ENCODE measurements around the gene FSTL4. TPM values are rescaled to one million over a fixed set of nuclear protein-coding genes. Genes with fewer than 3 reads are reported as not detected.

Gene FSTL4
- total RNA-seq, 1 experiment from 2014 or later = 0.12 TPM

DNA sequence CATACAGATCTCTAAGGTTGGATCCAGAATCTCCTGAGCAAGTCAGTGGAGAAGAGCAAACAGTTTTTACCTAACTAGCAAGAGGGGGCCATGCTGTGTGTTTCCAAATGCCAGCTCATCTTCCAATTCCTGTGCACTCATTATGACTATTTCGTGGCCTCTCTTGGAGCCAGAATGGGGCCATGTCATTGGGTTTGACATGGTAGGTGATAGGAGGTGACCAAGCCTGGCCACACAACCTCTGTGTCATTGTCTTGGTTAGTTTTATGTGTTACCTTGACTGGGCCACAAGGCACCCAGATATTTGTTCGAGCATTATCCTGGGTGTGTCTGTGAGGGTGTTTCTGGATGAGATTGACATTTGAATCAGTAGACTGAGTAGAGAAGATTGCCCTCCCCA is 354.4 kb downstream of the FSTL4 start:
- intact Hi-C loops (cut with micrococcal nuclease) = no loop called here

DNA sequence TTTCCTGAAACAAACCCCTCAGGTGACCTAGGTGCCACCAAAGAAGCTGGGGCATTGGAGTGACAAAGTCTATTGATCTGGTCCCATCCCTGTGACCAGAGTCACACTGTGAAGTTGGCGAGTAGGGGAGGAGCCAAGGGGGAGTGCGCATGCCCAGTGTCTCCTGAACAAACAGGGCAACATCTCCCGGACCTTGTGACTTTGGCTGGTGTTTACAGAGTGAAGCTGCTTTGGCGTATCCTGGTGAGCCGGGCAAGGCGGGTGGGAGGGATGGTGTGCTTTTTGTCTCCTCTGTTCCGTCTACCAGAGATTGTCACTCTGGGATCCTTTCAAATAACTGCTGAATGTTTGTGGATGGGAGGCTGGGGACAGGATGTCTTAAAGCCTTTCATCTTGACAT is 356.1 kb downstream of the FSTL4 start:
- no peaks in the 10 kb centered on the region for H3K36me3 Mint-ChIP-seq (ENCODE audit: insufficient read depth, unreplicated experiment)
- H3K4me3 Mint-ChIP-seq (ENCODE audit: unreplicated experiment) = no peak overlapping the region
- BruUV-seq (replicated peaks) = no TSS peak
- ChIA-PET CTCF (interaction anchor here (1.1 kb wide), 1 partner anchor 25 kb away, joined by 3 read pairs; no protein-coding TSS in a partner anchor), POLR2A (interaction anchor here (0.9 kb wide), 1 partner anchor 29 kb away, joined by 3 read pairs; no protein-coding TSS in a partner anchor)
- H3K27ac Mint-ChIP-seq (ENCODE audit: low read depth, unreplicated experiment) = no peak overlapping the region
- no peaks in the 10 kb centered on the region for H3K27me3 Mint-ChIP-seq (ENCODE audit: insufficient read depth, unreplicated experiment)
- peaks cover 5% of the 10 kb centered on the region for H3K4me1 Mint-ChIP-seq (ENCODE audit: insufficient read depth, unreplicated experiment)
- TF ChIP-seq, protein P1, sequence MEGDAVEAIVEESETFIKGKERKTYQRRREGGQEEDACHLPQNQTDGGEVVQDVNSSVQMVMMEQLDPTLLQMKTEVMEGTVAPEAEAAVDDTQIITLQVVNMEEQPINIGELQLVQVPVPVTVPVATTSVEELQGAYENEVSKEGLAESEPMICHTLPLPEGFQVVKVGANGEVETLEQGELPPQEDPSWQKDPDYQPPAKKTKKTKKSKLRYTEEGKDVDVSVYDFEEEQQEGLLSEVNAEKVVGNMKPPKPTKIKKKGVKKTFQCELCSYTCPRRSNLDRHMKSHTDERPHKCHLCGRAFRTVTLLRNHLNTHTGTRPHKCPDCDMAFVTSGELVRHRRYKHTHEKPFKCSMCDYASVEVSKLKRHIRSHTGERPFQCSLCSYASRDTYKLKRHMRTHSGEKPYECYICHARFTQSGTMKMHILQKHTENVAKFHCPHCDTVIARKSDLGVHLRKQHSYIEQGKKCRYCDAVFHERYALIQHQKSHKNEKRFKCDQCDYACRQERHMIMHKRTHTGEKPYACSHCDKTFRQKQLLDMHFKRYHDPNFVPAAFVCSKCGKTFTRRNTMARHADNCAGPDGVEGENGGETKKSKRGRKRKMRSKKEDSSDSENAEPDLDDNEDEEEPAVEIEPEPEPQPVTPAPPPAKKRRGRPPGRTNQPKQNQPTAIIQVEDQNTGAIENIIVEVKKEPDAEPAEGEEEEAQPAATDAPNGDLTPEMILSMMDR (IDR thresholded peaks at IDR 0.05; ENCODE audit: unreplicated experiment) = no peak
- intact Hi-C loops (cut with micrococcal nuclease) = no loop called here
- no peaks in the 10 kb centered on the region for H3K9me3 Mint-ChIP-seq (ENCODE audit: unreplicated experiment)
- DNase-seq (ENCODE audit: unreplicated experiment) = no peak

More for the DNA sequence above, 354.4 kb downstream of the FSTL4 start:
- TF ChIP-seq, protein P1 (IDR thresholded peaks at IDR 0.05; ENCODE audit: unreplicated experiment) = no peak
- no peak for DNase-seq (ENCODE audit: unreplicated experiment)
- Mint-ChIP-seq H3K36me3 (ENCODE audit: insufficient read depth, unreplicated experiment) (no peaks in the 10 kb centered on the region), H3K4me1 (ENCODE audit: insufficient read depth, unreplicated experiment) (no peaks in the 10 kb centered on the region), H3K4me3 (ENCODE audit: unreplicated experiment) (no peak overlapping the region), H3K27me3 (ENCODE audit: insufficient read depth, unreplicated experiment) (peaks cover 4% of the 10 kb centered on the region), H3K9me3 (ENCODE audit: unreplicated experiment) (no peaks in the 10 kb centered on the region), H3K27ac (ENCODE audit: low read depth, unreplicated experiment) (no peak overlapping the region)
- BruUV-seq (replicated peaks) = no TSS peak
- POLR2A ChIA-PET = interaction anchor here (0.6 kb wide), 1 partner anchor 134 kb away, joined by 3 read pairs; no protein-coding TSS in a partner anchor
- CTCF ChIA-PET = interaction anchor here (1.3 kb wide), 1 partner anchor 146 kb away, joined by 7 read pairs; no protein-coding TSS in a partner anchor

DNA sequence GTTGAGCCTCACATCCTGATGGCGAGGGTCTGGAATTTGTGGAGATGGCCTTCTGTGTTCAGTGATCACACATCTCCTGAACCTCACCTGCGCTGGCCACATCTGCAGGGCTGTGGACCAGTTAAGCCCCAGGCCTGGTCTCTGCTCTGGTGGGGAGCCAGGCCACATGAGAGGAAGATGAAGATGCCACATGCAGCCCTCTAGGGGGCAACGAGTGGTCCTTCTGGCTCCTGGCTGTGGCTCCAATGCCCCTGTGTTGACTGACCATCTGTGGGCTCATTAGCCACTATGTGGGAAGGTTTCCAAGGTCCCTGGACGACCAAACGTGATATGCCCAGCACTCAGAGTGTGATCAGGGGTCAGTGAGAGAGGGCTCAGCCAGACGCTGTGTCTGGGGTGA is 357.5 kb downstream of the FSTL4 start:
- H3K4me3 Mint-ChIP-seq (ENCODE audit: unreplicated experiment) = no peak overlapping the region
- DNase-seq (ENCODE audit: unreplicated experiment) = no peak
- TF ChIP-seq, protein P1 (IDR thresholded peaks at IDR 0.05; ENCODE audit: unreplicated experiment) = no peak
- H3K9me3 Mint-ChIP-seq (ENCODE audit: unreplicated experiment) = no peaks in the 10 kb centered on the region
- BruUV-seq (replicated peaks) = no TSS peak
- ChIA-PET POLR2A (no interaction called here), CTCF (no interaction called here)
- H3K27ac Mint-ChIP-seq (ENCODE audit: low read depth, unreplicated experiment) = no peak overlapping the region
- peaks cover 7% of the 10 kb centered on the region for H3K4me1 Mint-ChIP-seq (ENCODE audit: insufficient read depth, unreplicated experiment)
- intact Hi-C loops (cut with micrococcal nuclease) = no loop called here
- no peaks in the 10 kb centered on the region for H3K36me3 Mint-ChIP-seq (ENCODE audit: insufficient read depth, unreplicated experiment)
- H3K27me3 Mint-ChIP-seq (ENCODE audit: insufficient read depth, unreplicated experiment) = no peaks in the 10 kb centered on the region

DNA sequence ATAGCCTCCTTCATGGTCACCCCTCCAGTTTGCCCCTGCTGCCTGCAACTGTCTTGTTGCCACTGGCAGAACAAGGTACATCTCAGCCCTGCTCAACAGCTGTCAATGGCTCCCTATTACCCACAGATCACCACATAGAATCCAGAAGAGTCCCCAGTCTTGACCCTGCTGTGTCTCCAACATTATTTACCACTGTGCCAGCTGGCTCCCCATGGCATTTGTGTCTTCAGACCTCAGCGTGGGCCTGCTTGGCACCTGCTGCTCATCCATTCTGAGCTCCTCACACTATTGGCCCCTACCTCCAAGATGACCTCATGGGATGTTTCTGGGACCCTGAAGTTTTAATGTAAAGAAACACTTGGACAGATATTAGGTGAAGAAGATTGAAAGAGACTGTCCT is 358.7 kb downstream of the FSTL4 start:
- Mint-ChIP-seq H3K27me3 (ENCODE audit: insufficient read depth, unreplicated experiment) (no peaks in the 10 kb centered on the region), H3K4me3 (ENCODE audit: unreplicated experiment) (no peak overlapping the region), H3K9me3 (ENCODE audit: unreplicated experiment) (no peaks in the 10 kb centered on the region), H3K4me1 (ENCODE audit: insufficient read depth, unreplicated experiment) (peaks cover 7% of the 10 kb centered on the region), H3K36me3 (ENCODE audit: insufficient read depth, unreplicated experiment) (no peaks in the 10 kb centered on the region), H3K27ac (ENCODE audit: low read depth, unreplicated experiment) (no peak overlapping the region)
- ChIA-PET CTCF (interaction anchor here (0.6 to 0.7 kb wide), 2 partner anchors 31 to 94 kb away, joined by 3 read pairs; no protein-coding TSS in a partner anchor), POLR2A (no interaction called here)
- intact Hi-C loops (cut with micrococcal nuclease) = no loop called here
- no peak for DNase-seq (ENCODE audit: unreplicated experiment)
- TF ChIP-seq, protein P1 (IDR thresholded peaks at IDR 0.05; ENCODE audit: unreplicated experiment) = no peak
- no TSS peak for BruUV-seq (replicated peaks)
